Testis (tissue), 3 donors: ENCODE measurements around the gene ALG2. TPM values are rescaled to one million over a fixed set of nuclear protein-coding genes. Genes with fewer than 3 reads are reported as not detected.

Experiments
- DNase-seq: peaks from one replicate; pipeline ENCODE4 v3.0.0-alpha.2; 2019
- H3K27ac ChIP-seq, 2 donors: fragments of 200-600 bp; sonication (generic); one replicate each; pipeline ENCODE4 v1.5.1; 2019
- H3K27me3 ChIP-seq: fragments of 200-600 bp; sonication (generic); one replicate; pipeline ENCODE4 v1.5.1; 2019
- H3K36me3 ChIP-seq: fragments of 200-600 bp; sonication (generic); one replicate; pipeline ENCODE4 v1.5.1; 2017; ENCODE audit warnings: low read depth; ENCODE audit errors: missing control alignments
- H3K4me1 ChIP-seq: fragments of 200-600 bp; sonication (generic); one replicate; pipeline ENCODE4 v1.5.1; 2019
- H3K4me3 ChIP-seq, 2 donors: fragments of 200-600 bp; sonication (generic); one replicate each; pipeline ENCODE4 v1.5.1; 2017 to 2019
- H3K9me3 ChIP-seq: fragments of 200-600 bp; sonication (generic); one replicate; pipeline ENCODE4 v1.5.1; 2017
- POLR2A ChIP-seq: fragments of 450-650 bp; IDR thresholded peaks from one replicate; pipeline ENCODE4 v1.6.1; 2017; ENCODE audit warnings: antibody characterized with exemption, mild to moderate bottlenecking, moderate library complexity
- WGBS, 2 donors: methylation state at CpG; one replicate each; pipeline ENCODE4 v1.1.5; 2018; 5-methylcytosine and 5-hydroxymethylcytosine counted together
- intact Hi-C: fragments of 100-400 bp; cut with DNase I; formaldehyde crosslinking; loops from one replicate; pipeline ENCODE4 v1.15.1; 2023; ENCODE audit warnings: low total_unique reads
- polyA plus RNA-seq: library from polyadenylated mRNA; stranded (reverse); fragments of 350-450 nt; fragmentation: Illumina TruSeq; extraction: RNeasy Lipid Tissue Mini Kit (QIAGEN cat#74804); gene quantifications from one replicate; pipeline ENCODE4 v1.2.3, GENCODE V29; 2014; ENCODE audit warnings: low read depth, low replicate concordance; ENCODE audit not compliant: insufficient read depth
- total RNA-seq, 2 donors: library from RNA; depleted of rRNA; stranded (reverse); fragments of >200 nt; gene quantifications; one replicate each; pipeline ENCODE4 v1.2.3, GENCODE V29; 2016
- TF ChIP-seq, protein P1 (sequence below), 3 experiments: fragments of 450-650 bp in 2 of 3; fragments of 200-600 bp in 1 of 3; sonication (generic) in 1 of 3; IDR thresholded peaks; one replicate each; pipeline ENCODE4 v1.5.1; 2016 to 2019; ENCODE audit warnings: antibody characterized with exemption in 3 of 3, mild to moderate bottlenecking in 2 of 3, moderate library complexity in 1 of 3

The ALG2 gene
- total and polyA plus RNA-seq, 3 donors from 2014 or later, result 37.9 to 48.0 (median 46.7) TPM

DNA sequence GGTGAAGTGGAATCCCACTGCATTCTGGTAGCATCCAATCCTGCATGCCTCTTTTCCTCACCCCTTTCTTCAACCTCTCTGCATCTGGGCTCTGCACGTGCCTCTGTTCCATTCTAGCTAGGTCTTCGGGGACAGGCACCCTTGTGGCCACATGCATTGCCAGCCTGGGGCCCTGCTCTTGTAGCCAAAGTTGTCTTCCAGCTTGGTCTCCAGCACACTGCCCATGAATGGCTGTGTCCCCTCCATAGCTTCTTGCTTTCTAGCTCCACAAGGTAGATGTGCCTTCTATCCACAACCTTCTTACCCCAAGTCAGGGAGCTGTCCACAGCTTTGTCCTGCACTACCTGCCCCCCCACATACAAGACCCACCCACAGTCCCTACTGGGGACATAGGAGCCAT lies 32.6 kb downstream of the ALG2 start:
- intact Hi-C loops, result no loop called here
- no peak overlapping the region for H3K27ac ChIP-seq
- 85% methylated on average over 2 of the region's 2 CpGs for whole genome bisulfite sequencing, 2 donors
- DNase-seq, result no peak
- no peak overlapping the region for H3K4me3 ChIP-seq
- TF ChIP-seq, protein P1, sequence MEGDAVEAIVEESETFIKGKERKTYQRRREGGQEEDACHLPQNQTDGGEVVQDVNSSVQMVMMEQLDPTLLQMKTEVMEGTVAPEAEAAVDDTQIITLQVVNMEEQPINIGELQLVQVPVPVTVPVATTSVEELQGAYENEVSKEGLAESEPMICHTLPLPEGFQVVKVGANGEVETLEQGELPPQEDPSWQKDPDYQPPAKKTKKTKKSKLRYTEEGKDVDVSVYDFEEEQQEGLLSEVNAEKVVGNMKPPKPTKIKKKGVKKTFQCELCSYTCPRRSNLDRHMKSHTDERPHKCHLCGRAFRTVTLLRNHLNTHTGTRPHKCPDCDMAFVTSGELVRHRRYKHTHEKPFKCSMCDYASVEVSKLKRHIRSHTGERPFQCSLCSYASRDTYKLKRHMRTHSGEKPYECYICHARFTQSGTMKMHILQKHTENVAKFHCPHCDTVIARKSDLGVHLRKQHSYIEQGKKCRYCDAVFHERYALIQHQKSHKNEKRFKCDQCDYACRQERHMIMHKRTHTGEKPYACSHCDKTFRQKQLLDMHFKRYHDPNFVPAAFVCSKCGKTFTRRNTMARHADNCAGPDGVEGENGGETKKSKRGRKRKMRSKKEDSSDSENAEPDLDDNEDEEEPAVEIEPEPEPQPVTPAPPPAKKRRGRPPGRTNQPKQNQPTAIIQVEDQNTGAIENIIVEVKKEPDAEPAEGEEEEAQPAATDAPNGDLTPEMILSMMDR (IDR thresholded peaks at IDR 0.05), result no peak
- TF ChIP-seq POLR2A, result no peak
- no peaks in the 10 kb centered on the region for H3K9me3 ChIP-seq
- no peaks in the 10 kb centered on the region for H3K27me3 ChIP-seq
- H3K36me3 ChIP-seq, result no peaks in the 10 kb centered on the region
- no peaks in the 10 kb centered on the region for H3K4me1 ChIP-seq

DNA sequence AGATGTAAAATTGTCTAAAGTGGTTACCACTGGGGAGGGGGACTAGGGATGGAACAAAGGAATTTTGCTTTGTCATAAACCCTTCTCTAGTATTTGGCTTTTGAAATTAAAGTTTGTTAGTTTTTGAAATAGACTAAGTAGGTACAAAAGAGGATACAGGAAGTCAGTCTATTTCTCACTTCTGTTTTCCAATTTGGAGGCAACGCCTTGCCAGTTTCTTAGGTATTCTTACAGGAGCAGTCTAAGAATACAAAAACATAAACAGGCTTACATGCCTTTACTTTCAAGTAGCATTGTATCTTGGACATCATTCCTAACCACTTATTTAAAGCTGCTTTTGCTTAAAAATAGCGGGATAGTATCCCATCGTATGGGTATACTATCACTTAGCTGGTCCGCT lies 34.4 kb downstream of the ALG2 start:
- no peaks in the 10 kb centered on the region for H3K9me3 ChIP-seq
- H3K27me3 ChIP-seq, result no peaks in the 10 kb centered on the region
- TF ChIP-seq, protein P1 (IDR thresholded peaks at IDR 0.05), result no peak
- no peak for TF ChIP-seq POLR2A
- DNase-seq, result no peak
- no peak overlapping the region for H3K4me3 ChIP-seq
- WGBS, 2 donors, result 88 to 89% methylated on average over 4 of the region's 4 CpGs
- no peaks in the 10 kb centered on the region for H3K36me3 ChIP-seq
- H3K27ac ChIP-seq, result no peak overlapping the region
- no peaks in the 10 kb centered on the region for H3K4me1 ChIP-seq
- intact Hi-C loops, result no loop called here

DNA sequence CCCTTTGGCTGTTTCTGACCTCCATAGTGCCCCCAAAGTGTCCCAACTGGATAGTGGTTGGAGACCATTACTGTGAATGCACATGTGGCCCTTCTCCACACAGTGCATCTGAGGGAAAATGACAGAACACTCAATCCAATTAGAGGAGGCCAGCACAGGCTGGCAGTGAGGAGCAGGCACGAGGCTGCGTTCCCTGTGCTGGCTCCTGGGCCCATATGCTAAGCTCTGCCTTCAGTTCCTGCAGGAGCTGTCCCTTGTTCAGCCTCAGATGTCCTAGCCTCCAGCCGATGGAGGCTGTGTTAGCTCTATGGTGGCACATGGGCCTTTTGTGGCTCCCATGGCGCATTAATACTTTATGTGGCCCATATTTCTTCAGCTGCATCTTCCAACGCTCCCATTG lies 35.8 kb downstream of the ALG2 start:
- TF ChIP-seq, protein P1 (IDR thresholded peaks at IDR 0.05), result no peak
- TF ChIP-seq POLR2A, result no peak
- no peaks in the 10 kb centered on the region for H3K27me3 ChIP-seq
- no peak overlapping the region for H3K4me3 ChIP-seq
- no peaks in the 10 kb centered on the region for H3K36me3 ChIP-seq
- no peak for DNase-seq
- H3K4me1 ChIP-seq, result no peaks in the 10 kb centered on the region
- no peaks in the 10 kb centered on the region for H3K9me3 ChIP-seq
- intact Hi-C loops, result no loop called here
- H3K27ac ChIP-seq, result no peak overlapping the region
- WGBS, 2 donors, result 81 to 95% methylated on average over 5 of the region's 5 CpGs

DNA sequence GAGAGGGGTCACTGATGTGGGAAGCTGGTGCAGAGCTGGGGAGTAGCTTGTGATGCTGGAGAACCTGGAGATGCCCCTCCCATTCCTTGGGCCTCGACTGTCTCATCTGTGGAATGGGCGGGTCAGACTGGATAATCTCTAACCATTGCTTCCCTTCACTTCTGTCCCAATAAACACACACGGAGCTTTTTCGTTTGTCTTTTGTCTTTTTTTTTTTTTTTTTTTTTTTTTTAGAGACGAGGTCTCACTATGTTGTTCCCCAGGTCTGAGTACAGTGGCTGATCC lies 36.5 kb downstream of the ALG2 start:
- no peak for DNase-seq
- H3K27me3 ChIP-seq, result no peaks in the 10 kb centered on the region
- H3K9me3 ChIP-seq, result no peaks in the 10 kb centered on the region
- H3K4me3 ChIP-seq, result peak overlapping the region; percentile 26 to 30
- WGBS, 2 donors, result 48 to 68% methylated on average over 5 of the region's 5 CpGs
- TF ChIP-seq POLR2A, result no peak
- intact Hi-C loops, result no loop called here
- no peaks in the 10 kb centered on the region for H3K36me3 ChIP-seq
- no peak overlapping the region for H3K27ac ChIP-seq
- no peaks in the 10 kb centered on the region for H3K4me1 ChIP-seq

DNA sequence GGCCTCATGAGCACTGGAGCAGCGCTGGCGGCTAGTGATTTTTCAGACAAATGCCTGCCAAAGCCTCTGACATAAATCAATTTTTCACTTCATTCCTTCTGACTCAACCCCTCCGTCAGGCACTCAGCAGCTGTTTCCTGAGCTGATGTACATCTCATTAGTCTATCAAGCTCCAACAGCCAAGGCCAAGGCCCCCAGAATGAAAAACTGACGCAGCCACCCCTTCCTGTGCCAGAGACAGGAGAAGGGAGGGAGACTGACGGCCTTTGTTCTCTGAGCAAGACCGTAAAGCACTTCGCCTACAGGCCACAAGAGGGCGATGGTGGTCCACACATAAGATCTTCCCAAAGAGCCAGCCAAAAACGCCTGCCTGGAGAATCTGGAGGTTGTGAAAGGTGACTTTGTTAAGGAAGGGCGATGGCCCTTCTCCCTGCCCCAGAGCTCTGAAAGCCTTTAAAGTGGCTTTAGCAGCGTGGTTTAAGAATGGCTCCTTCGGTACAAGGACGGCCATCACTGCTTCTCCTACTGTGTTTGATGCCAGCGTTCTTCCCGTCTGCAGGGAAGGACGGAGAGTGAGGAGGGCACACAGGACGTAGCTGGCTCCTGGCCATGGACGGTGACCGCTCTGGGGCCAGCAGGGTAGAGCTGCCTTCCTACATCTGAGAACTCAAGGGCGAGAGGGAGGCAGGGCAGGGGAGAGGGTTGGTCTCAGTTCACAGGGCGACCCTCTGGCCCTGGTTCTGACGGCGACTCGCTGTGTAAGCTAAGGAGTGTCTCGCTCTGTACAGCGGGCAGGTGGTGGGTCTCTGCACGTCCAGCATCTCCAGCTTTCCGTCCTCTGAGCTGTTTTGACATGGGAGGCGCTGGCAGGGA lies 37.0 kb downstream of the ALG2 start:
- no peaks in the 10 kb centered on the region for H3K4me1 ChIP-seq
- H3K9me3 ChIP-seq, result no peaks in the 10 kb centered on the region
- DNase-seq, result peak; percentile 95
- intact Hi-C loops, result no loop called here
- H3K36me3 ChIP-seq, result no peaks in the 10 kb centered on the region
- 13 to 14% methylated on average over 23 to 29 of the region's 29 CpGs for WGBS, 2 donors
- TF ChIP-seq POLR2A, result no peak
- TF ChIP-seq, protein P1 (IDR thresholded peaks at IDR 0.05), result peak; percentile 80 to 92 (median 85)
- H3K4me3 ChIP-seq, result peak overlapping the region; percentile 26 to 30
- H3K27ac ChIP-seq, result no peak overlapping the region
- no peaks in the 10 kb centered on the region for H3K27me3 ChIP-seq
